ENCODE measurements around the gene IL13RA1.

- TF ChIP-seq CTCF (optimal IDR thresholded peaks at IDR 0.05 in 1 of 3, IDR thresholded peaks at IDR 0.05 in 1 of 3, conservative IDR thresholded peaks at IDR 0.05 in 1 of 3; ENCODE audit: extremely low read depth in 1 of 3, insufficient read depth in 2 of 3, low read length in 3 of 3) (no peak), EZH2 (IDR thresholded peaks at IDR 0.05; ENCODE audit: low read length) (no peak)
Measured at GRCh38 chrX:118723376-118723775, 4.0 kb upstream of the IL13RA1 start.

Data from keratinocyte (primary cell).